HUDEP-2 (cell line): ENCODE measurements around the gene PRDX6.
A peak's percentile ranks its signal among the peaks of the same experiment; 100 is the strongest.
"Not testable (repeated sequence)": the region's sequence is repeated elsewhere in the genome, so short reads cannot be mapped to it uniquely, and the experiment has no call there.

Experiments used
- DNase-seq, 76 experiments: peaks; one replicate each; lab custom pipeline; 2025; ENCODE audit not compliant: unreplicated experiment in 76 of 76; lab: John Stamatoyannopoulos, UW

Gene PRDX6

GRCh38 chr1:173477286-173478093 is at the start of gene PRDX6:
TSS of gene PRDX6 (plus strand) at chr1:173477335. CDS start at chr1:173477398, 63 bp downstream.
- peak in 49 of 76 experiments; percentile 6 to 92 (median 57) for DNase-seq

GRCh38 chr1:173429471-173430402 is 47.4 kb upstream of the PRDX6 start:
- DNase-seq: peak in 75 of 76 experiments; percentile 33 to 93 (median 80)

- peak in 1 of 76 experiments; percentile 29 for DNase-seq
Measured at GRCh38 chr1:173430677-173431303, 46.3 kb upstream of the PRDX6 start.

GRCh38 chr1:173431304-173432045 is 45.7 kb upstream of the PRDX6 start:
- DNase-seq: peak in 74 of 76 experiments; percentile 26 to 91 (median 78)

GRCh38 chr1:173432331-173432730 is 44.8 kb upstream of the PRDX6 start:
- no peak for DNase-seq

GRCh38 chr1:173433751-173434326 is 43.3 kb upstream of the PRDX6 start:
- DNase-seq: no peak

GRCh38 chr1:173436841-173437428 is 40.2 kb upstream of the PRDX6 start:
- DNase-seq: no peak

GRCh38 chr1:173438675-173439074 is 38.5 kb upstream of the PRDX6 start:
- no peak for DNase-seq

GRCh38 chr1:173440430-173440829 is 36.7 kb upstream of the PRDX6 start:
- no peak for DNase-seq

- DNase-seq: no peak
Measured at GRCh38 chr1:173444757-173445156, 32.4 kb upstream of the PRDX6 start.

GRCh38 chr1:173445164-173445563 is 32.0 kb upstream of the PRDX6 start:
- no peak for DNase-seq

GRCh38 chr1:173445656-173446055 is 31.5 kb upstream of the PRDX6 start:
- DNase-seq: no peak

GRCh38 chr1:173447224-173447623 is 29.9 kb upstream of the PRDX6 start:
- no peak for DNase-seq

GRCh38 chr1:173448945-173449344 is 28.2 kb upstream of the PRDX6 start:
- no peak for DNase-seq

- no peak for DNase-seq
Measured at GRCh38 chr1:173451981-173452380, 25.2 kb upstream of the PRDX6 start.

GRCh38 chr1:173453982-173454381 is 23.2 kb upstream of the PRDX6 start:
- no peak for DNase-seq

- no peak for DNase-seq
Measured at GRCh38 chr1:173454966-173455524, 22.1 kb upstream of the PRDX6 start.

GRCh38 chr1:173459885-173460284 is 17.2 kb upstream of the PRDX6 start:
- DNase-seq: no peak

GRCh38 chr1:173462666-173463065 is 14.5 kb upstream of the PRDX6 start:
- DNase-seq: not testable (repeated sequence)
